ENCODE data around the gene PPP1R1B.

Gene PPP1R1B

GRCh38 chr17:39625198-39625785, 1.5 kb upstream of the PPP1R1B start:
- TF ChIP-seq Cebpa-rat (IDR thresholded peaks at IDR 0.05), result no peak
- Histone ChIP-seq H3K36me3 (no peaks in the 10 kb centered on the region), H3K27me3 (peaks cover 20 to 36% (median 26%) of the 10 kb centered on the region in 11 experiments), H3K4me1 (peaks cover 6 to 59% (median 47%) of the 10 kb centered on the region in 10 experiments; a peak in 19 of 20 replicates), H3K4me2 (no peak overlapping the region), H3K9me3 (replicated peaks in 1 of 11) (no peaks in the 10 kb centered on the region), H4K20me1 (no peaks in the 10 kb centered on the region; a peak in 2 of 22 replicates), H3K4me3 (no peak overlapping the region), H3K9ac (peak overlapping the region in 3 of 11 experiments; percentile 0 to 48 (median 23); a peak in 5 of 22 replicates), H3K27ac (no peak overlapping the region)

GRCh38 chr17:39627047-39627711, 427 bp downstream of the PPP1R1B start:
- H3K4me1 ChIP-seq, result peaks cover 6 to 60% (median 53%) of the 10 kb centered on the region in 10 experiments; a peak in 19 of 20 replicates
- H3K27ac ChIP-seq, result no peak overlapping the region
- peaks cover 20 to 36% (median 26%) of the 10 kb centered on the region in 11 experiments for H3K27me3 ChIP-seq
- no peak for TF ChIP-seq Cebpa-rat (IDR thresholded peaks at IDR 0.05)
- no peak overlapping the region for H3K9ac ChIP-seq
- H4K20me1 ChIP-seq, result no peaks in the 10 kb centered on the region; a peak in 2 of 22 replicates
- no peaks in the 10 kb centered on the region for H3K9me3 ChIP-seq (replicated peaks in 1 of 11)
- H3K4me2 ChIP-seq, result peak overlapping the region in 8 of 11 experiments; percentile 37 to 58 (median 46); a peak in 13 of 22 replicates
- H3K4me3 ChIP-seq, result no peak overlapping the region
- no peaks in the 10 kb centered on the region for H3K36me3 ChIP-seq

- H3K27ac ChIP-seq, result no peak overlapping the region
- no peak overlapping the region; a peak in 1 of 22 replicates for H3K9ac ChIP-seq
- H3K36me3 ChIP-seq, result no peaks in the 10 kb centered on the region
- no peak for TF ChIP-seq Cebpa-rat (IDR thresholded peaks at IDR 0.05)
- H4K20me1 ChIP-seq, result no peaks in the 10 kb centered on the region; a peak in 2 of 22 replicates
- no peak overlapping the region for H3K4me3 ChIP-seq
- H3K4me1 ChIP-seq, result peaks cover 4 to 63% (median 54%) of the 10 kb centered on the region in 10 experiments; a peak in 19 of 20 replicates
- peaks cover 20 to 36% (median 26%) of the 10 kb centered on the region in 11 experiments for H3K27me3 ChIP-seq
- H3K9me3 ChIP-seq (replicated peaks in 1 of 11), result no peaks in the 10 kb centered on the region
- H3K4me2 ChIP-seq, result peak overlapping the region in 8 of 11 experiments; percentile 2 to 67 (median 62); a peak in 14 of 22 replicates
These were observed 1.2 kb downstream of the PPP1R1B start for GRCh38 chr17:39627712-39628516.

GRCh38 chr17:39628655-39629493, 2.1 kb downstream of the PPP1R1B start:
- no peak overlapping the region for H3K4me3 ChIP-seq
- peaks cover 20 to 36% (median 26%) of the 10 kb centered on the region in 11 experiments for H3K27me3 ChIP-seq
- H4K20me1 ChIP-seq, result no peaks in the 10 kb centered on the region; a peak in 3 of 22 replicates
- no peaks in the 10 kb centered on the region for H3K9me3 ChIP-seq (replicated peaks in 1 of 11)
- peak overlapping the region in 9 of 11 experiments; percentile 9 to 67 (median 61); a peak in 17 of 22 replicates for H3K4me2 ChIP-seq
- no peak for TF ChIP-seq Cebpa-rat (IDR thresholded peaks at IDR 0.05)
- peak overlapping the region in 1 of 11 experiments; percentile 20; a peak in 1 of 22 replicates for H3K9ac ChIP-seq
- no peak overlapping the region for H3K27ac ChIP-seq
- no peaks in the 10 kb centered on the region for H3K36me3 ChIP-seq
- H3K4me1 ChIP-seq, result peaks cover under 1 to 63% (median 45%) of the 10 kb centered on the region in 10 experiments; a peak in 17 of 20 replicates

GRCh38 chr17:39629494-39629880, 2.7 kb downstream of the PPP1R1B start:
- peaks cover 5 to 66% (median 47%) of the 10 kb centered on the region in 10 experiments; a peak in 18 of 20 replicates for H3K4me1 ChIP-seq

GRCh38 chr17:39629898-39630297, 3.1 kb downstream of the PPP1R1B start:
- no peaks in the 10 kb centered on the region for H3K36me3 ChIP-seq
- H3K27ac ChIP-seq, result no peak overlapping the region
- no peaks in the 10 kb centered on the region for H3K9me3 ChIP-seq (replicated peaks in 1 of 11)
- H4K20me1 ChIP-seq, result no peaks in the 10 kb centered on the region; a peak in 2 of 22 replicates
- H3K4me3 ChIP-seq, result no peak overlapping the region
- peak overlapping the region in 7 of 11 experiments; percentile 31 to 67 (median 62); a peak in 6 of 22 replicates for H3K4me2 ChIP-seq
- TF ChIP-seq Cebpa-rat (IDR thresholded peaks at IDR 0.05), result 0 out of 22 replicates have a peak, but pooled peaks of 1 of the 11 experiments have one; percentile 9
- H3K9ac ChIP-seq, result no peak overlapping the region
- H3K4me1 ChIP-seq, result peaks cover 5 to 70% (median 51%) of the 10 kb centered on the region in 10 experiments; a peak in 18 of 20 replicates
- H3K27me3 ChIP-seq, result peaks cover 20 to 32% (median 26%) of the 10 kb centered on the region in 11 experiments

More at GRCh38 chr17:39629494-39629880, 2.7 kb downstream of the PPP1R1B start:
- H3K27me3 ChIP-seq, result peaks cover 20 to 36% (median 26%) of the 10 kb centered on the region in 11 experiments
- H4K20me1 ChIP-seq, result no peaks in the 10 kb centered on the region; a peak in 2 of 22 replicates
- TF ChIP-seq Cebpa-rat (IDR thresholded peaks at IDR 0.05), result no peak
- H3K4me3 ChIP-seq, result no peak overlapping the region
- no peak overlapping the region for H3K27ac ChIP-seq
- H3K36me3 ChIP-seq, result no peaks in the 10 kb centered on the region
- no peak overlapping the region for H3K9ac ChIP-seq
- H3K4me2 ChIP-seq, result peak overlapping the region in 9 of 11 experiments; percentile 9 to 67 (median 61); a peak in 16 of 22 replicates
- H3K9me3 ChIP-seq (replicated peaks in 1 of 11), result no peaks in the 10 kb centered on the region

- Histone ChIP-seq H3K27ac (no peak overlapping the region), H3K9ac (no peak overlapping the region), H3K4me3 (no peak overlapping the region), H3K4me1 (peaks cover 15 to 85% (median 66%) of the 10 kb centered on the region in 10 experiments), H3K4me2 (peak overlapping the region in 10 of 11 experiments; percentile 16 to 67 (median 39); a peak in 16 of 22 replicates), H3K27me3 (peaks cover 12 to 18% (median 17%) of the 10 kb centered on the region in 11 experiments), H3K36me3 (no peaks in the 10 kb centered on the region), H3K9me3 (replicated peaks in 1 of 11) (no peaks in the 10 kb centered on the region), H4K20me1 (no peaks in the 10 kb centered on the region; a peak in 2 of 22 replicates)
- no peak for TF ChIP-seq Cebpa-rat (IDR thresholded peaks at IDR 0.05)
These were observed 4.7 kb downstream of the PPP1R1B start for GRCh38 chr17:39631403-39631802.
